CD14-positive monocyte (primary cell): ENCODE measurements around the gene CLDN34. TPM values are rescaled to one million over a fixed set of nuclear protein-coding genes. Genes with fewer than 3 reads are reported as not detected.

Experiments used
- DNase-seq, 3 donors: peaks; one replicate each; pipeline ENCODE4 v3.0.0-alpha.2; 2011 to 2022
- H2AFZ ChIP-seq: 2 replicates; pipeline ENCODE4 v1.6.0; 2012; ENCODE audit warnings: mild to moderate bottlenecking, low read depth, low read length, inconsistent platforms; ENCODE audit not compliant: insufficient read depth, poor library complexity, severe bottlenecking
- H3K27ac ChIP-seq, 2 donors: 1 replicate in 1 of 2; 2 replicates in 1 of 2; pipeline ENCODE4 v1.5.1; 2012 to 2013; ENCODE audit warnings: low read length in 2 of 2, control low read depth in 1 of 2, inconsistent platforms in 1 of 2, low read depth in 1 of 2, mild to moderate bottlenecking in 1 of 2
- H3K27me3 ChIP-seq, 2 donors: one replicate each; pipeline versions ENCODE4 v1.6.0 to v1.6.1; 2011 to 2013; ENCODE audit warnings: low read length in 2 of 2; ENCODE audit not compliant: control insufficient read depth in 2 of 2, insufficient read depth in 2 of 2
- H3K36me3 ChIP-seq, 2 donors: replicated peaks in 1 of 2; 1 replicate in 1 of 2; 2 replicates in 1 of 2; pipeline versions ENCODE4 v1.5.1 to v1.6.1; 2012 to 2013; ENCODE audit warnings: low read length in 2 of 2, control low read depth in 1 of 2, inconsistent platforms in 1 of 2, mild to moderate bottlenecking in 1 of 2; ENCODE audit not compliant: insufficient read depth in 2 of 2, control insufficient read depth in 1 of 2
- H3K4me1 ChIP-seq, 2 donors: 1 replicate in 1 of 2; 2 replicates in 1 of 2; pipeline versions ENCODE4 v1.5.1 to v1.6.1; 2012 to 2013; ENCODE audit warnings: low read length in 2 of 2, control low read depth in 1 of 2, inconsistent platforms in 1 of 2, mild to moderate bottlenecking in 1 of 2, moderate library complexity in 1 of 2; ENCODE audit not compliant: insufficient read depth in 2 of 2, control insufficient read depth in 1 of 2
- H3K4me2 ChIP-seq: replicated peaks from 2 replicates; pipeline ENCODE3; 2012; ENCODE audit warnings: low read length, moderate library complexity, mild to moderate bottlenecking; ENCODE audit not compliant: poor library complexity, severe bottlenecking; ENCODE audit errors: extremely low read depth
- H3K4me3 ChIP-seq, 3 experiments: fragments of 200-600 bp in 1 of 3; sonication (generic) in 1 of 3; replicated peaks in 1 of 3; 1 replicate in 2 of 3; 2 replicates in 1 of 3; pipeline ENCODE4 v1.5.1; 2011 to 2013; ENCODE audit warnings: low read length in 3 of 3, mild to moderate bottlenecking in 3 of 3, control low read depth in 2 of 3, low read depth in 2 of 3, inconsistent platforms in 1 of 3, moderate library complexity in 1 of 3
- H3K79me2 ChIP-seq: 2 replicates; pipeline ENCODE4 v1.6.0; 2012; ENCODE audit warnings: mild to moderate bottlenecking, control low read depth, inconsistent platforms, low read length, moderate library complexity; ENCODE audit not compliant: insufficient read depth
- H3K9ac ChIP-seq: 2 replicates; pipeline ENCODE4 v1.6.0; 2017; ENCODE audit warnings: low read length, mild to moderate bottlenecking; ENCODE audit not compliant: insufficient read depth, poor library complexity, severe bottlenecking
- H3K9me3 ChIP-seq, 2 donors: replicated peaks in 1 of 2; 1 replicate in 1 of 2; 2 replicates in 1 of 2; pipeline versions ENCODE4 v1.5.1 to v1.6.1; 2012 to 2013; ENCODE audit warnings: low read length in 2 of 2, control low read depth in 1 of 2; ENCODE audit not compliant: control insufficient read depth in 1 of 2, insufficient read depth in 1 of 2
- H4K20me1 ChIP-seq: 2 replicates; pipeline ENCODE4 v1.6.0; 2012; ENCODE audit warnings: mild to moderate bottlenecking, low read length, control low read depth, moderate library complexity; ENCODE audit not compliant: insufficient read depth
- H3K27ac Mint-ChIP-seq, 7 donors: one replicate each; pipeline ENCODE4 v1.8.0; 2020; ENCODE audit warnings: mild to moderate bottlenecking in 7 of 7, mixed read lengths in 7 of 7, moderate library complexity in 6 of 7, inconsistent platforms in 2 of 7
- H3K27me3 Mint-ChIP-seq, 3 donors: one replicate each; pipeline ENCODE4 v1.8.0; 2021 to 2022; ENCODE audit warnings: low read depth in 3 of 3, mild to moderate bottlenecking in 3 of 3, mixed read lengths in 3 of 3, moderate library complexity in 3 of 3, inconsistent platforms in 1 of 3
- H3K36me3 Mint-ChIP-seq, 2 donors: one replicate each; pipeline ENCODE4 v1.8.0; 2020; ENCODE audit warnings: mixed read lengths in 2 of 2, inconsistent platforms in 1 of 2, mild to moderate bottlenecking in 1 of 2
- H3K4me1 Mint-ChIP-seq: one replicate; pipeline ENCODE4 v1.8.0; 2020; ENCODE audit warnings: mild to moderate bottlenecking, mixed read lengths
- H3K4me3 Mint-ChIP-seq, 2 donors: one replicate each; pipeline ENCODE4 v1.8.0; 2020; ENCODE audit warnings: mild to moderate bottlenecking in 2 of 2, mixed read lengths in 2 of 2, moderate library complexity in 1 of 2
- H3K9me3 Mint-ChIP-seq, 7 donors: one replicate each; pipeline ENCODE4 v1.8.0; 2020 to 2022; ENCODE audit warnings: mixed read lengths in 7 of 7, mild to moderate bottlenecking in 6 of 7, moderate library complexity in 6 of 7, inconsistent platforms in 2 of 7
- WGBS: methylation state at CpG from one replicate; pipeline ENCODE4 v1.1.5; 2013; ENCODE audit warnings: missing lambda C conversion rate; ENCODE audit not compliant: insufficient coverage; 5-methylcytosine and 5-hydroxymethylcytosine counted together
- intact Hi-C, 2 donors: fragments of 100-400 bp; cut with micrococcal nuclease; formaldehyde crosslinking; loops; one replicate each; pipeline versions ENCODE4 v1.15.0 to v1.15.1; 2023
- polyA plus RNA-seq, 3 donors: library from polyadenylated mRNA; depleted of rRNA in 1 of 3; unstranded in 2 of 3; stranded (reverse) in 1 of 3; fragments of 300-500 nt in 2 of 3; fragments of >200 nt in 1 of 3; fragmentation: Illumina TruSeq in 2 of 3; gene quantifications; 1 replicate in 2 of 3; 2 replicates in 1 of 3; pipeline ENCODE4 v1.2.3, GENCODE V29; 2012 to 2021
- TF ChIP-seq, protein P1 (sequence below): fragments of 200-600 bp; IDR thresholded peaks from one replicate; pipeline ENCODE4 v1.8.0; 2022; ENCODE audit warnings: antibody characterized with exemption, mild to moderate bottlenecking

Gene CLDN34
- polyA plus RNA-seq, 3 donors = not detected

- Histone ChIP-seq H3K9me3 (no peaks in the 10 kb centered on the region), H3K36me3 (no peaks in the 10 kb centered on the region), H3K4me3 (no peak overlapping the region), H2AFZ (no peak overlapping the region), H3K9ac (no peak overlapping the region), H3K27me3 (no peaks in the 10 kb centered on the region), H3K79me2 (no peaks in the 10 kb centered on the region), H3K27ac (no peak overlapping the region), H3K4me1 (peaks cover 3 to 8% of the 10 kb centered on the region in 2 donors), H4K20me1 (no peaks in the 10 kb centered on the region), H3K4me2 (no peak overlapping the region)
- WGBS = 8% methylated on average over 2 of the region's 5 CpGs
- DNase-seq = no peak
- intact Hi-C loops = no loop called here
- Mint-ChIP-seq H3K4me3 (no peak overlapping the region), H3K36me3 (no peaks in the 10 kb centered on the region), H3K9me3 (peaks cover 0 to 8% (median under 1%) of the 10 kb centered on the region in 7 donors), H3K27me3 (peaks cover 3 to 15% (median 5%) of the 10 kb centered on the region in 3 donors), H3K4me1 (peaks cover 21% of the 10 kb centered on the region), H3K27ac (no peak overlapping the region)
- TF ChIP-seq, protein P1, sequence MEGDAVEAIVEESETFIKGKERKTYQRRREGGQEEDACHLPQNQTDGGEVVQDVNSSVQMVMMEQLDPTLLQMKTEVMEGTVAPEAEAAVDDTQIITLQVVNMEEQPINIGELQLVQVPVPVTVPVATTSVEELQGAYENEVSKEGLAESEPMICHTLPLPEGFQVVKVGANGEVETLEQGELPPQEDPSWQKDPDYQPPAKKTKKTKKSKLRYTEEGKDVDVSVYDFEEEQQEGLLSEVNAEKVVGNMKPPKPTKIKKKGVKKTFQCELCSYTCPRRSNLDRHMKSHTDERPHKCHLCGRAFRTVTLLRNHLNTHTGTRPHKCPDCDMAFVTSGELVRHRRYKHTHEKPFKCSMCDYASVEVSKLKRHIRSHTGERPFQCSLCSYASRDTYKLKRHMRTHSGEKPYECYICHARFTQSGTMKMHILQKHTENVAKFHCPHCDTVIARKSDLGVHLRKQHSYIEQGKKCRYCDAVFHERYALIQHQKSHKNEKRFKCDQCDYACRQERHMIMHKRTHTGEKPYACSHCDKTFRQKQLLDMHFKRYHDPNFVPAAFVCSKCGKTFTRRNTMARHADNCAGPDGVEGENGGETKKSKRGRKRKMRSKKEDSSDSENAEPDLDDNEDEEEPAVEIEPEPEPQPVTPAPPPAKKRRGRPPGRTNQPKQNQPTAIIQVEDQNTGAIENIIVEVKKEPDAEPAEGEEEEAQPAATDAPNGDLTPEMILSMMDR = no peak
Observed at GRCh38 chrX:9961750-9962149, 5.4 kb upstream of the CLDN34 start.

GRCh38 chrX:9977635-9978034 is 10.5 kb downstream of the CLDN34 start:
- H3K9me3 ChIP-seq = peaks cover 6 to 8% of the 10 kb centered on the region in 2 donors
- H4K20me1 ChIP-seq = no peaks in the 10 kb centered on the region
- peak overlapping the region in 1 of 7 donors; percentile 17 for H3K27ac Mint-ChIP-seq
- intact Hi-C loops = no loop called here
- H3K9ac ChIP-seq = no peak overlapping the region
- no peaks in the 10 kb centered on the region for H3K79me2 ChIP-seq
- no peak overlapping the region for H3K27ac ChIP-seq
- H2AFZ ChIP-seq = no peak overlapping the region
- TF ChIP-seq, protein P1 = no peak
- peaks cover 21% of the 10 kb centered on the region for H3K4me1 Mint-ChIP-seq
- no peak for DNase-seq
- peaks cover 0 to 29% (median 9%) of the 10 kb centered on the region in 7 donors for H3K9me3 Mint-ChIP-seq
- WGBS = no CpG with 5 or more reads among the region's 3 CpGs
- H3K27me3 ChIP-seq = no peaks in the 10 kb centered on the region
- H3K4me3 Mint-ChIP-seq = no peak overlapping the region
- peaks cover 0 to 3% of the 10 kb centered on the region in 2 donors for H3K36me3 Mint-ChIP-seq
- H3K4me3 ChIP-seq = no peak overlapping the region
- peaks cover 33% of the 10 kb centered on the region in 2 donors for H3K4me1 ChIP-seq
- H3K36me3 ChIP-seq = no peaks in the 10 kb centered on the region
- peaks cover 0 to 3% (median 0%) of the 10 kb centered on the region in 3 donors for H3K27me3 Mint-ChIP-seq
- no peak overlapping the region for H3K4me2 ChIP-seq
